Measurements from ENCODE around the gene USH1C.
A peak's percentile ranks its signal among the peaks of the same experiment; 100 is the strongest.

USH1C gene

GRCh38 chr11:17528181-17528691, 16.0 kb downstream of the USH1C start:
- peak; percentile 78 for ATAC-seq
- Mint-ChIP-seq H3K27ac (no peak overlapping the region), H3K27me3 (peaks cover 48% of the 10 kb centered on the region)

GRCh38 chr11:17527628-17527995, 16.6 kb downstream of the USH1C start:
- Mint-ChIP-seq H3K36me3 (no peaks in the 10 kb centered on the region), H3K4me3 (no peak overlapping the region), H3K4me1 (no peaks in the 10 kb centered on the region), H3K27ac (no peak overlapping the region), H3K9me3 (no peaks in the 10 kb centered on the region), H3K27me3 (peaks cover 54% of the 10 kb centered on the region)
- no peak for ATAC-seq

More at GRCh38 chr11:17528181-17528691, 16.0 kb downstream of the USH1C start:
- no peaks in the 10 kb centered on the region for H3K4me1 Mint-ChIP-seq
- no peak overlapping the region for H3K4me3 Mint-ChIP-seq
- no peaks in the 10 kb centered on the region for H3K36me3 Mint-ChIP-seq
- H3K9me3 Mint-ChIP-seq: no peaks in the 10 kb centered on the region

- no peaks in the 10 kb centered on the region for H3K9me3 Mint-ChIP-seq
- no peak for ATAC-seq
- no peak overlapping the region for H3K27ac Mint-ChIP-seq
- no peaks in the 10 kb centered on the region for H3K4me1 Mint-ChIP-seq
- H3K36me3 Mint-ChIP-seq: no peaks in the 10 kb centered on the region
- no peak overlapping the region for H3K4me3 Mint-ChIP-seq
- H3K27me3 Mint-ChIP-seq: peaks cover 53% of the 10 kb centered on the region
These were observed 17.1 kb downstream of the USH1C start for GRCh38 chr11:17526931-17527627.

- no peaks in the 10 kb centered on the region for H3K36me3 Mint-ChIP-seq
- H3K27me3 Mint-ChIP-seq: peaks cover 46% of the 10 kb centered on the region
- no peak overlapping the region for H3K4me3 Mint-ChIP-seq
- no peak overlapping the region for H3K27ac Mint-ChIP-seq
- ATAC-seq: no peak
- H3K4me1 Mint-ChIP-seq: no peaks in the 10 kb centered on the region
- H3K9me3 Mint-ChIP-seq: no peaks in the 10 kb centered on the region
These were observed 17.9 kb downstream of the USH1C start for GRCh38 chr11:17526326-17526725.

GRCh38 chr11:17525570-17525969, 18.6 kb downstream of the USH1C start:
- Mint-ChIP-seq H3K9me3 (no peaks in the 10 kb centered on the region), H3K27me3 (peaks cover 43% of the 10 kb centered on the region), H3K4me1 (no peaks in the 10 kb centered on the region), H3K36me3 (no peaks in the 10 kb centered on the region), H3K27ac (no peak overlapping the region), H3K4me3 (no peak overlapping the region)
- ATAC-seq: no peak

GRCh38 chr11:17524221-17524620, 20.0 kb downstream of the USH1C start:
- no peaks in the 10 kb centered on the region for H3K9me3 Mint-ChIP-seq
- H3K36me3 Mint-ChIP-seq: no peaks in the 10 kb centered on the region
- H3K4me3 Mint-ChIP-seq: no peak overlapping the region
- H3K27me3 Mint-ChIP-seq: peaks cover 30% of the 10 kb centered on the region
- H3K27ac Mint-ChIP-seq: no peak overlapping the region
- no peaks in the 10 kb centered on the region for H3K4me1 Mint-ChIP-seq
- ATAC-seq: no peak

- no peak overlapping the region for H3K4me3 Mint-ChIP-seq
- H3K4me1 Mint-ChIP-seq: no peaks in the 10 kb centered on the region
- H3K27me3 Mint-ChIP-seq: peaks cover 19% of the 10 kb centered on the region
- no peaks in the 10 kb centered on the region for H3K36me3 Mint-ChIP-seq
- no peak overlapping the region for H3K27ac Mint-ChIP-seq
- no peaks in the 10 kb centered on the region for H3K9me3 Mint-ChIP-seq
- ATAC-seq: no peak
These were observed 21.6 kb downstream of the USH1C start for GRCh38 chr11:17522655-17523054.

GRCh38 chr11:17521106-17521900, 22.9 kb downstream of the USH1C start:
- peaks cover 15% of the 10 kb centered on the region for H3K27me3 Mint-ChIP-seq
- H3K4me3 Mint-ChIP-seq: no peak overlapping the region
- no peaks in the 10 kb centered on the region for H3K9me3 Mint-ChIP-seq
- no peak for ATAC-seq
- H3K27ac Mint-ChIP-seq: no peak overlapping the region
- H3K4me1 Mint-ChIP-seq: no peaks in the 10 kb centered on the region
- no peaks in the 10 kb centered on the region for H3K36me3 Mint-ChIP-seq

GRCh38 chr11:17519061-17519885, 24.9 kb downstream of the USH1C start:
- H3K36me3 Mint-ChIP-seq: no peaks in the 10 kb centered on the region
- no peak for ATAC-seq
- H3K4me1 Mint-ChIP-seq: no peaks in the 10 kb centered on the region
- no peak overlapping the region for H3K27ac Mint-ChIP-seq
- H3K9me3 Mint-ChIP-seq: no peaks in the 10 kb centered on the region
- no peak overlapping the region for H3K4me3 Mint-ChIP-seq
- H3K27me3 Mint-ChIP-seq: peaks cover 9% of the 10 kb centered on the region

GRCh38 chr11:17518366-17518765, 25.9 kb downstream of the USH1C start:
- no peak for ATAC-seq
- Mint-ChIP-seq H3K27me3 (peaks cover 9% of the 10 kb centered on the region), H3K4me3 (no peak overlapping the region), H3K9me3 (no peaks in the 10 kb centered on the region), H3K27ac (no peak overlapping the region), H3K4me1 (peaks cover 5% of the 10 kb centered on the region), H3K36me3 (no peaks in the 10 kb centered on the region)

GRCh38 chr11:17517186-17517585, 27.0 kb downstream of the USH1C start:
- H3K4me1 Mint-ChIP-seq: peaks cover 6% of the 10 kb centered on the region
- no peaks in the 10 kb centered on the region for H3K27me3 Mint-ChIP-seq
- no peaks in the 10 kb centered on the region for H3K36me3 Mint-ChIP-seq
- H3K9me3 Mint-ChIP-seq: no peaks in the 10 kb centered on the region
- no peak for ATAC-seq
- H3K27ac Mint-ChIP-seq: no peak overlapping the region
- H3K4me3 Mint-ChIP-seq: no peak overlapping the region

- Mint-ChIP-seq H3K4me3 (no peak overlapping the region), H3K9me3 (no peaks in the 10 kb centered on the region), H3K4me1 (peaks cover 6% of the 10 kb centered on the region), H3K36me3 (no peaks in the 10 kb centered on the region), H3K27me3 (no peaks in the 10 kb centered on the region), H3K27ac (no peak overlapping the region)
- ATAC-seq: no peak
These were observed 27.6 kb downstream of the USH1C start for GRCh38 chr11:17516551-17517150.

GRCh38 chr11:17515443-17516176, 28.6 kb downstream of the USH1C start:
- Mint-ChIP-seq H3K4me3 (no peak overlapping the region), H3K9me3 (no peaks in the 10 kb centered on the region), H3K36me3 (no peaks in the 10 kb centered on the region), H3K27me3 (no peaks in the 10 kb centered on the region), H3K4me1 (peaks cover 6% of the 10 kb centered on the region), H3K27ac (no peak overlapping the region)
- no peak for ATAC-seq

- ATAC-seq: no peak
- H3K9me3 Mint-ChIP-seq: no peaks in the 10 kb centered on the region
- H3K27ac Mint-ChIP-seq: no peak overlapping the region
- H3K4me3 Mint-ChIP-seq: no peak overlapping the region
- peaks cover under 1% of the 10 kb centered on the region for H3K27me3 Mint-ChIP-seq
- H3K4me1 Mint-ChIP-seq: peaks cover 6% of the 10 kb centered on the region
- H3K36me3 Mint-ChIP-seq: no peaks in the 10 kb centered on the region
These were observed 29.7 kb downstream of the USH1C start for GRCh38 chr11:17514476-17514875.
